RWPE2 (cell line): ENCODE data around the gene ELFN1.

Source experiments
- ATAC-seq: fragments of 200-7000 bp; cut with Tn5 transposase; 3 replicates; pipeline ENCODE4 v1.9.1; 2021; ENCODE audit warnings: low read depth
- DNase-seq: peaks from one replicate; pipeline ENCODE4 v3.0.0-alpha.2; 2020; ENCODE audit warnings: low spot score
- H3K27ac ChIP-seq: fragments of 450-650 bp; 2 replicates; pipeline ENCODE4 v1.5.1; 2017; ENCODE audit warnings: mild to moderate bottlenecking; ENCODE audit not compliant: poor library complexity, severe bottlenecking
- H3K27me3 ChIP-seq: fragments of 250-450 bp; sonication (Bioruptor Pico); 2 replicates; pipeline ENCODE4 v1.5.1; 2021; ENCODE audit warnings: mild to moderate bottlenecking, moderate library complexity; ENCODE audit not compliant: insufficient read depth, poor library complexity, severe bottlenecking
- H3K36me3 ChIP-seq: fragments of 250-450 bp; sonication (Bioruptor Pico); 2 replicates; pipeline ENCODE4 v1.5.1; 2020; ENCODE audit warnings: low read depth, mild to moderate bottlenecking, moderate library complexity
- H3K4me1 ChIP-seq: fragments of 250-450 bp; sonication (Bioruptor Pico); 2 replicates; pipeline ENCODE4 v1.5.1; 2021; ENCODE audit warnings: mild to moderate bottlenecking, moderate library complexity; ENCODE audit not compliant: insufficient read depth, poor library complexity, severe bottlenecking
- H3K4me3 ChIP-seq: fragments of 250-450 bp; sonication (Bioruptor Pico); 2 replicates; pipeline ENCODE4 v1.5.1; 2021; ENCODE audit warnings: mild to moderate bottlenecking, moderate library complexity; ENCODE audit not compliant: severe bottlenecking
- H3K9me3 ChIP-seq: fragments of 250-450 bp; sonication (Bioruptor Pico); 2 replicates; pipeline ENCODE4 v1.5.1; 2021; ENCODE audit warnings: mild to moderate bottlenecking, moderate library complexity; ENCODE audit not compliant: severe bottlenecking
- TF ChIP-seq, protein P1 (sequence below): fragments of 450-650 bp; IDR thresholded peaks from one replicate; pipeline ENCODE4 v1.5.1; 2017; ENCODE audit warnings: mild to moderate bottlenecking, moderate library complexity; ENCODE audit not compliant: poor library complexity, severe bottlenecking

Gene ELFN1

DNA sequence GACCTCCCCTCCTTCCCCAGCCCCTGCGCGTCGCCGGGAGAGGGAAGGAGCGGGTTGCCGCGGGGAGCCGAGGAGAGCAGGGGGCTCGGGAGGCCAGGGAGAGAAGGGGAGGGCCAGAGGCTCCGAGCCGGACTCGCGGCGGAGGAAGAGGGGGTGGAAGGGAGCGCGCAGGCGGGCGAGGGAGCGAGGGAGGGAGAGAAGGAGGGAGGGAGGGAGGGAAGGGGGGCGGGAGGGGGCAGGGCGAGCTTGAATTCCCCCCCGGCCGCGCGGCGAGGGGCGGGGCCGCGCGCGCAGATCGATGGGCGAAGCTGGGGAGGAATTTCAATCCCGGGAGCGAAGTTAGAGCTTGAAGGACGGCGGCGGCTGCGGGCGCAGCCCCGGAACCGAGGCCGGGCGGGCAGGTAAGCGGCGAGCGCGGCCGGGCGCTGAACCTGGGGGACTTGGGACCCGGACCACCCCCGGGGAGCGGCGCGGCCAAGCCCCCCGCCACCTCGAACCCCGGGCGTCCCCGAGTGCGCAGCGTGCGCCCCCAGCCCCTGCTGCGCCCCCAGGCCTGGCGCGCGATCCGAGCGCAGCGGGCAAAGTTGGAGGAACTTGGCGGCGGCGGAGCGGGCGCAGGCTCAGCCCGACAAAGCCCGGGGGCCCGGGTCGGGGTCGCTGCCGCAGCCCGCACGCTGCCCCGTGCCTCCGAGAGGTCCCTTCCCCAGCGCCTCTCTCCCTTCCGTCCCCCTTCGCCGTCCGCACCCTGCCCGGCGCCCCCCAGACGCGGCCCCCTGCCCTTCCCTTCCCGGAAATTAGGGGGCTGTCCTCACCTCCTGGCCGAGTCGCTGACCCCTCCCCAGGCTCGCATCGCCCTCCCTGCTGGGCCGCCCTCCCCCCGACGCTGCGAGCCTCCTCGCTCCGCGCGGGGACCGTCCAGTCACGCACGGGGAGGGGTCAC lies at the start of gene ELFN1:
Gene ELFN1, plus strand, starts transcription at position 324 of the 940 bp plus-strand sequence. CDS start 74,320 bp downstream, outside the sequence.
- peaks cover 62% of the 10 kb centered on the region for H3K27me3 ChIP-seq
- TF ChIP-seq, protein P1, sequence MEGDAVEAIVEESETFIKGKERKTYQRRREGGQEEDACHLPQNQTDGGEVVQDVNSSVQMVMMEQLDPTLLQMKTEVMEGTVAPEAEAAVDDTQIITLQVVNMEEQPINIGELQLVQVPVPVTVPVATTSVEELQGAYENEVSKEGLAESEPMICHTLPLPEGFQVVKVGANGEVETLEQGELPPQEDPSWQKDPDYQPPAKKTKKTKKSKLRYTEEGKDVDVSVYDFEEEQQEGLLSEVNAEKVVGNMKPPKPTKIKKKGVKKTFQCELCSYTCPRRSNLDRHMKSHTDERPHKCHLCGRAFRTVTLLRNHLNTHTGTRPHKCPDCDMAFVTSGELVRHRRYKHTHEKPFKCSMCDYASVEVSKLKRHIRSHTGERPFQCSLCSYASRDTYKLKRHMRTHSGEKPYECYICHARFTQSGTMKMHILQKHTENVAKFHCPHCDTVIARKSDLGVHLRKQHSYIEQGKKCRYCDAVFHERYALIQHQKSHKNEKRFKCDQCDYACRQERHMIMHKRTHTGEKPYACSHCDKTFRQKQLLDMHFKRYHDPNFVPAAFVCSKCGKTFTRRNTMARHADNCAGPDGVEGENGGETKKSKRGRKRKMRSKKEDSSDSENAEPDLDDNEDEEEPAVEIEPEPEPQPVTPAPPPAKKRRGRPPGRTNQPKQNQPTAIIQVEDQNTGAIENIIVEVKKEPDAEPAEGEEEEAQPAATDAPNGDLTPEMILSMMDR = no peak
- peak; percentile 38 for DNase-seq

DNA sequence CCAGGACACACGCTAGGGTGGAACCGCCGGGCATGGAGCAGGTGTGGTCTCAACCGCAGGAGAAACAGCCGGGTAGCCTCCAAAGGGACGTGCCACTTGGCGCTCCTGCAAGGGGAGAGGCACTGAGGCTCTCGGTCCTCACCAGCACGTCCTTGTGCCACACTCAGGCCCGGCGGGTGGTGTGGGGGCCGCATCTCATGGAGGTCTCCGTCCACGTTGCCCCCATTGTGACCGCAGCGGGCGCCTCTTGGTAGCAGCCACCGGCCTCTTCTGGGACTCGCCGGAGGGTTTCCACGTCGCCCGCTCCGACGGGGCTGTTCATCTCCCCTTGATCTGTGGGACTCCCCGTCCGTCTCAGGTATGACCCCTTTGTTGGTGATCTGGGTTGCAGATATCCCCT lies 49.2 kb upstream of the ELFN1 start:
- H3K36me3 ChIP-seq = no peaks in the 10 kb centered on the region
- ATAC-seq = no peak
- DNase-seq = no peak
- H3K4me3 ChIP-seq = no peak overlapping the region
- no peaks in the 10 kb centered on the region for H3K27me3 ChIP-seq
- TF ChIP-seq, protein P1 = no peak
- no peaks in the 10 kb centered on the region for H3K9me3 ChIP-seq
- H3K4me1 ChIP-seq = no peaks in the 10 kb centered on the region
- no peak overlapping the region for H3K27ac ChIP-seq

More for the DNA sequence above, at the start of gene ELFN1:
- H3K9me3 ChIP-seq = no peaks in the 10 kb centered on the region
- H3K27ac ChIP-seq = no peak within 1 kb of the TSS
- H3K4me3 ChIP-seq = no peak within 1 kb of the TSS
- no peaks in the 10 kb centered on the region for H3K4me1 ChIP-seq
- no peaks in the 10 kb centered on the region for H3K36me3 ChIP-seq
- ATAC-seq = no peak

DNA sequence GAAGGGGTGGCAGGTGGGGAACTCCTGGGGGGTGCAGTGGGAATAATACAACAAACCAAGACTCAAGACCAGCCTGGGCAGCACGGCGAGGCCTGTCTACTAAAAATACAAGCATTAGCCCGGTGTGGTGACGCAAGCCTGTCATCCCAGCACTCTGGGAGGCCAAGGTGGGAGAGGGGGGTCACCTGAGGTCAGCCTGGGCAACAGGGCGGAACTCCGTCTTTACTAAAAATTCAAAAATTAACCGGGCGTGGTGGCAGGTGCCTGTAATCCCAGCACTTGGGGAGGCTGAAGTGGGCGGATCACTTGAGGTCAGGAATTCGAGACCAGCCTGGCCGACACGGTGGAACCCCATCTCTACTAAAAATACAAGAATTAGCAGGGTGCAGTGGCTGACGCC lies 48.4 kb upstream of the ELFN1 start:
- Histone ChIP-seq H3K4me3 (no peak overlapping the region), H3K36me3 (no peaks in the 10 kb centered on the region), H3K4me1 (no peaks in the 10 kb centered on the region), H3K9me3 (no peaks in the 10 kb centered on the region), H3K27ac (no peak overlapping the region), H3K27me3 (no peaks in the 10 kb centered on the region)
- no peak for DNase-seq
- TF ChIP-seq, protein P1 = no peak
- no peak for ATAC-seq

DNA sequence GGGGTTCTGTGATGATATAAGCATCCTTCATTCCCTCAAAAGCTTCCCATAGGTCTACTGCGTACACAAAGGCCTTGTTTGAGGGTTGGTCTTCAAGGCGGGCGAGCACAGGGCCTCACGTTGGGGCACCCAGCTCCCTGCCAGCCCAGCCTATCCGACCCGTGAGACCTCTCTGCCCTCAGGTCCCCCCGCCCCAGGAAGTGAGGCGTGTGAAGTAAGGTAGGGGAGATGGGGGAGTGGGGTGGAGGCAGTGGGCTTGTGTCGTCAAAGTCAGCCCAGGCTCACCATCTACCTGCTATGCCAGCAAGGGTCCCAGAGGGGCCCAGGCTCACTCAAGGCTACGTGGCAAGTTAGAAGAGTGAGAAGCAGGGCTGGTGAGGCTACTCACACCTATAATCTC lies 47.6 kb upstream of the ELFN1 start:
- H3K4me3 ChIP-seq = no peak overlapping the region
- no peaks in the 10 kb centered on the region for H3K36me3 ChIP-seq
- no peaks in the 10 kb centered on the region for H3K4me1 ChIP-seq
- DNase-seq (no peak), ATAC-seq (no peak)
- no peaks in the 10 kb centered on the region for H3K27me3 ChIP-seq
- TF ChIP-seq, protein P1 = no peak
- H3K27ac ChIP-seq = no peak overlapping the region
- no peaks in the 10 kb centered on the region for H3K9me3 ChIP-seq

DNA sequence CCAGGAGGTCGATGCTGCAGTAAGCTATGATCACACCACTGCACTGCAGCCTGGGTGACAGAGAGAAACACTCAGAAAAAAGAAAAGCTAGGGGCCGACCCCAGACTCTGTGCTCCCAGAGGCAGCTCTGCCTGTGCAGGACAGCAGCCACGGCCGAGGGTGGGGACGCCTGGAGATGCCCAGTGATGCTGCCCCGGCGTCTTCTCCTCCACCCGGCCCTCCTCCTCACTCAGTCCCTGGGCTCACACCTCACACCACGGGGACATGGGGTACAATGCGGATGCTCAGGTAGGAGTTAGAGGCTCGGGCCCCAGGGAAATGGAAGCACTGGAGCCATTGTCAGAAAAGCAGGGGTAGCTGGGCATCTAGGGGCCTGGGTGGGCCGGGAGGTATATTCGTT lies 46.3 kb upstream of the ELFN1 start:
- TF ChIP-seq, protein P1 = no peak
- Histone ChIP-seq H3K9me3 (no peaks in the 10 kb centered on the region), H3K36me3 (no peaks in the 10 kb centered on the region), H3K4me3 (no peak overlapping the region), H3K27ac (no peak overlapping the region), H3K27me3 (no peaks in the 10 kb centered on the region), H3K4me1 (no peaks in the 10 kb centered on the region)
- DNase-seq (no peak), ATAC-seq (no peak)
